ENCODE data around the gene ZFP91. TPM values are rescaled to one million over a fixed set of nuclear protein-coding genes. Genes with fewer than 3 reads are reported as not detected.

Gene ZFP91
- total RNA-seq, 1 experiment from 2014 or later: 80.4 TPM

DNA sequence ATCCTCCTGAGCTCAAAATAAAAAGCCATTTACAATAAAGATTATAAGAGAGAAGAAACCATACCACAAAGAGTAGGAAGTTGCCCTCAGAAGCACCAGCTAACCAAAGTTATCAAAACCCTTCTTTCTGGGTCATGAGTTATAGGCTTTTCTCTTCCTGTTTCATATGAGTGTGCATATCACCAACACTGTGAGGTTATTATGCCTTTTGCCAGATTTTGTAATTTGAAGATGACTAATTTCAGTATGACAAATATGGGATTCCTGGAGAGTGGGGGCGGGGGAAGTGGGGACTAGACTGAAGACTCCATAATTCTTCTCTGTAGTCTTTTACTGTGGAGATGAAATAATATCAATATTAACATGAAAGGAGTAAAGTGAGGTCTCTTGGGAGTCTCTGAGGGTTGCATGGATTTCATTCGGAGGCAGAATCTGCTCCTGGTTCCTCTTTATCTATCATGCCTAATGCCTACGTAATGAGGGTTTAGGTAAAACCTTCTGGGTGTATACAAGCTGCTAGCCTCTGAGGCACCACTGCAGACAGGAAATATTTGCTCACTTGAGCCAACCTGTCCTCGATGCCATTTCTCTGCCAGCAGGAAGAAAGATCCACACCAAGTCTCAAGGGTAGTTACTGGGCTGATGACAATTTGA, 5.3 kb upstream of the ZFP91 start:
- BruUV-seq (replicated peaks): no TSS peak
- Histone ChIP-seq H3K36me3 (ENCODE audit: control insufficient read depth, insufficient read depth, low read length) (no peaks in the 10 kb centered on the region; the same call in 1 of the 2 replicates), H3K9me3 (ENCODE audit: control insufficient read depth, insufficient read depth, low read depth, low read length) (no peaks in the 10 kb centered on the region), H3K4me3 (ENCODE audit: low read depth in 2 of 2, low read length in 2 of 2) (no peak overlapping the region), H3K4me1 (ENCODE audit: control insufficient read depth, insufficient read depth, low read length) (peaks cover 21% of the 10 kb centered on the region), H3K27ac (ENCODE audit: low read length) (peak overlapping the region; percentile 2), H3K27me3 (ENCODE audit: control insufficient read depth, insufficient read depth, low read length) (no peaks in the 10 kb centered on the region)
- no peak for TF ChIP-seq SIN3A (IDR thresholded peaks at IDR 0.05; ENCODE audit: borderline replicate concordance, insufficient read depth, low read depth, low read length)
- TF ChIP-seq POLR2AphosphoS5 (IDR thresholded peaks at IDR 0.05; ENCODE audit: low read depth, low read length): no peak
- no peak for TF ChIP-seq TCF7L2 (IDR thresholded peaks at IDR 0.05; ENCODE audit: low read depth, low read length)
- TF ChIP-seq, protein P1, sequence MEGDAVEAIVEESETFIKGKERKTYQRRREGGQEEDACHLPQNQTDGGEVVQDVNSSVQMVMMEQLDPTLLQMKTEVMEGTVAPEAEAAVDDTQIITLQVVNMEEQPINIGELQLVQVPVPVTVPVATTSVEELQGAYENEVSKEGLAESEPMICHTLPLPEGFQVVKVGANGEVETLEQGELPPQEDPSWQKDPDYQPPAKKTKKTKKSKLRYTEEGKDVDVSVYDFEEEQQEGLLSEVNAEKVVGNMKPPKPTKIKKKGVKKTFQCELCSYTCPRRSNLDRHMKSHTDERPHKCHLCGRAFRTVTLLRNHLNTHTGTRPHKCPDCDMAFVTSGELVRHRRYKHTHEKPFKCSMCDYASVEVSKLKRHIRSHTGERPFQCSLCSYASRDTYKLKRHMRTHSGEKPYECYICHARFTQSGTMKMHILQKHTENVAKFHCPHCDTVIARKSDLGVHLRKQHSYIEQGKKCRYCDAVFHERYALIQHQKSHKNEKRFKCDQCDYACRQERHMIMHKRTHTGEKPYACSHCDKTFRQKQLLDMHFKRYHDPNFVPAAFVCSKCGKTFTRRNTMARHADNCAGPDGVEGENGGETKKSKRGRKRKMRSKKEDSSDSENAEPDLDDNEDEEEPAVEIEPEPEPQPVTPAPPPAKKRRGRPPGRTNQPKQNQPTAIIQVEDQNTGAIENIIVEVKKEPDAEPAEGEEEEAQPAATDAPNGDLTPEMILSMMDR (IDR thresholded peaks at IDR 0.05): no peak
- TF ChIP-seq, protein P2, sequence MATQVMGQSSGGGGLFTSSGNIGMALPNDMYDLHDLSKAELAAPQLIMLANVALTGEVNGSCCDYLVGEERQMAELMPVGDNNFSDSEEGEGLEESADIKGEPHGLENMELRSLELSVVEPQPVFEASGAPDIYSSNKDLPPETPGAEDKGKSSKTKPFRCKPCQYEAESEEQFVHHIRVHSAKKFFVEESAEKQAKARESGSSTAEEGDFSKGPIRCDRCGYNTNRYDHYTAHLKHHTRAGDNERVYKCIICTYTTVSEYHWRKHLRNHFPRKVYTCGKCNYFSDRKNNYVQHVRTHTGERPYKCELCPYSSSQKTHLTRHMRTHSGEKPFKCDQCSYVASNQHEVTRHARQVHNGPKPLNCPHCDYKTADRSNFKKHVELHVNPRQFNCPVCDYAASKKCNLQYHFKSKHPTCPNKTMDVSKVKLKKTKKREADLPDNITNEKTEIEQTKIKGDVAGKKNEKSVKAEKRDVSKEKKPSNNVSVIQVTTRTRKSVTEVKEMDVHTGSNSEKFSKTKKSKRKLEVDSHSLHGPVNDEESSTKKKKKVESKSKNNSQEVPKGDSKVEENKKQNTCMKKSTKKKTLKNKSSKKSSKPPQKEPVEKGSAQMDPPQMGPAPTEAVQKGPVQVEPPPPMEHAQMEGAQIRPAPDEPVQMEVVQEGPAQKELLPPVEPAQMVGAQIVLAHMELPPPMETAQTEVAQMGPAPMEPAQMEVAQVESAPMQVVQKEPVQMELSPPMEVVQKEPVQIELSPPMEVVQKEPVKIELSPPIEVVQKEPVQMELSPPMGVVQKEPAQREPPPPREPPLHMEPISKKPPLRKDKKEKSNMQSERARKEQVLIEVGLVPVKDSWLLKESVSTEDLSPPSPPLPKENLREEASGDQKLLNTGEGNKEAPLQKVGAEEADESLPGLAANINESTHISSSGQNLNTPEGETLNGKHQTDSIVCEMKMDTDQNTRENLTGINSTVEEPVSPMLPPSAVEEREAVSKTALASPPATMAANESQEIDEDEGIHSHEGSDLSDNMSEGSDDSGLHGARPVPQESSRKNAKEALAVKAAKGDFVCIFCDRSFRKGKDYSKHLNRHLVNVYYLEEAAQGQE (IDR thresholded peaks at IDR 0.05; ENCODE audit: insufficient read depth in 1 of 2, low read depth in 2 of 2, low read length in 1 of 2): no peak
- POLR2A ChIA-PET: interaction anchor here (0.7 kb wide), 1 partner anchor 10 kb away, joined by 5 read pairs; no protein-coding TSS in a partner anchor
- no peak for ATAC-seq
- in situ Hi-C loops (cut with HindIII; ENCODE audit: low pct_unique_long_range_greater_than_20kb, low sequenced_read_pairs): no loop called here
- CTCF ChIA-PET: no interaction called here
- peak; percentile 22 for DNase-seq (ENCODE audit: low read depth, low spot score)
- intact Hi-C loops (cut with micrococcal nuclease; ENCODE audit: unreplicated experiment): loop anchor here (10.0 kb wide), 1 partner anchor 101 kb away; no protein-coding TSS in a partner anchor

DNA sequence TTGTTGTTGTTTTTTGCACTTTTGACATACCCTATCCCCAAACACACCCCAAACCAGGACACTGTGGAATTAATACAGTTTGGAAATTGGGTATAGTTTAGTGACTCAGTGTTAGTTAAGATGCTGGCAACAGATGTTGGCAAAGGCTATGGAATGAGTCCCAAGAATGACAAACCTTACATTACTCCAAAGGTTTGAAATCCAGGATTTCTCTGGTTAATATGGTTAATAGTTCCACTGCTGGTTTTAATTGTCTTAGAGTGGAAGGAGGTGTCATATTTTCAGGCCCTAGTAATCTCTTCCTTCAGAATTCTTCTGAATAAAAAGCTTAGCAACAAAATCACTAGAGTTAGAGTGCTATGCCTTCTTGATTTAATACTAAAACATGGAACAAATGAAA, 4.0 kb upstream of the ZFP91 start:
- Histone ChIP-seq H3K27ac (ENCODE audit: low read length) (peak overlapping the region; percentile 31), H3K27me3 (ENCODE audit: control insufficient read depth, insufficient read depth, low read length) (no peaks in the 10 kb centered on the region), H3K36me3 (ENCODE audit: control insufficient read depth, insufficient read depth, low read length) (peaks cover 2% of the 10 kb centered on the region; the same call in 1 of the 2 replicates), H3K4me3 (ENCODE audit: low read depth in 2 of 2, low read length in 2 of 2) (no peak overlapping the region), H3K4me1 (ENCODE audit: control insufficient read depth, insufficient read depth, low read length) (peaks cover 21% of the 10 kb centered on the region), H3K9me3 (ENCODE audit: control insufficient read depth, insufficient read depth, low read depth, low read length) (no peaks in the 10 kb centered on the region)
- DNase-seq (ENCODE audit: low read depth, low spot score): no peak
- BruUV-seq (replicated peaks): no TSS peak
- ChIA-PET CTCF (interaction anchor here (0.6 kb wide), 1 partner anchor 278 kb away, joined by 4 read pairs; no protein-coding TSS in a partner anchor), POLR2A (no interaction called here)
- TF ChIP-seq TCF7L2 (IDR thresholded peaks at IDR 0.05; ENCODE audit: low read depth, low read length) (no peak), POLR2AphosphoS5 (IDR thresholded peaks at IDR 0.05; ENCODE audit: low read depth, low read length) (no peak), SIN3A (IDR thresholded peaks at IDR 0.05; ENCODE audit: borderline replicate concordance, insufficient read depth, low read depth, low read length) (no peak)
- TF ChIP-seq, protein P2 (IDR thresholded peaks at IDR 0.05; ENCODE audit: insufficient read depth in 1 of 2, low read depth in 2 of 2, low read length in 1 of 2): no peak
- TF ChIP-seq, protein P1 (IDR thresholded peaks at IDR 0.05): no peak
- in situ Hi-C loops (cut with HindIII; ENCODE audit: low pct_unique_long_range_greater_than_20kb, low sequenced_read_pairs): no loop called here
- intact Hi-C loops (cut with micrococcal nuclease; ENCODE audit: unreplicated experiment): loop anchor here (10.0 kb wide), 1 partner anchor 100 kb away; no protein-coding TSS in a partner anchor
- ATAC-seq: no peak

Data from Panc1 (cell line).